Brain microvascular endothelial cell (primary cell): ENCODE results near the gene RPA1.
A peak's percentile ranks its signal among the peaks of the same experiment; 100 is the strongest.

Experiments
- DNase-seq: peaks from one replicate; pipeline ENCODE4 v3.0.0-alpha.2; 2020
- H3K27ac ChIP-seq: fragments of 250-450 bp; sonication (Bioruptor Pico); 2 replicates; pipeline ENCODE4 v1.5.1; 2020; ENCODE audit warnings: mild to moderate bottlenecking, moderate library complexity
- H3K27me3 ChIP-seq: fragments of 250-450 bp; sonication (Bioruptor Pico); replicated peaks from 2 replicates; pipeline ENCODE4 v1.5.1; 2020; ENCODE audit warnings: mild to moderate bottlenecking
- H3K36me3 ChIP-seq: fragments of 250-450 bp; sonication (Bioruptor Pico); replicated peaks from 2 replicates; pipeline ENCODE4 v1.5.1; 2020; ENCODE audit warnings: mild to moderate bottlenecking
- H3K4me3 ChIP-seq: 2 replicates; pipeline ENCODE4 v1.5.1; 2011; ENCODE audit warnings: low read depth, mild to moderate bottlenecking, control low read depth, low read length, moderate library complexity
- in situ Hi-C: cut with HindIII; loops from 2 replicates; pipeline ENCODE4 v1.10.0; 2017; ENCODE audit warnings: low sequenced_read_pairs, low pct_ligation_motif_present
- TF ChIP-seq, protein P1 (sequence below): IDR thresholded peaks from 2 replicates; pipeline ENCODE4 v1.5.1; 2011; ENCODE audit warnings: low read depth, mild to moderate bottlenecking, moderate library complexity, low read length, control low read depth, inconsistent platforms; ENCODE audit errors: missing control alignments

The RPA1 gene

DNA sequence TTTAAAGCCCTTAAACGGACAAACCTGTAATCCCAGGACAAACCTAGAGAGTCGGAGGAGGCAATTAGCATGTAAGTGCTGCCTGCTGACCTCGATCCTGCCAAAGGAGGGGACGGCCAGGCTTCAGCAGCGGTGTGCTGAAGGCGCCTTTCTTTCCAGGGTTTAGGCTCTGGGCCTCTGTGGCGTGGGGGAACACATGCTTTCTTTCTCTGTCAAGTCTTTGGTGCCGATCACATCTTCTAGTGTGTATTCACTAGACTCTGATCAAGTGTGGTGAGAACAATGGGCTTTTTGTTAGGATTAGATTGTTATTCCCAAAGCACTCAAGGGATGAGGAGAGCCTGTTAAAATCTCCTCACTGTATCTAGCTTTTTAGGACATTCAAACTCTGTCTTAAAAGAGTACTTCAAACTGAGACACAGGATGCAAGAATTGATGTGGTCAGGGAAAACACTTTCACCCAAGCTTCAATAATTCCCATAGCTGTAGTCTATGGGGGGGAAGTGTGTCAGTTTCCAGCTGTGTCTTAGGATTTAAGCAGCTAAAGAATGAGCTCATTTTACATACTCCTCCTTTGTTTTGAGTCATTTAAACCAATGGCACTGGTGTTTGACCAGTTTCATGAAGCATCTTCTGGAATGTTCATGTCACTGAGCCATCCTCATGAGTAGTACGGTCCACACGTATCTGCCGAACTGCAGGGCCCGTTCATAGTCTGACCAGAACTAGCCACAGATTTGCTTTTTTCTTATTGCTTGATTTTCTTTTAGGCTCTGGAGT lies 51.2 kb downstream of the RPA1 start:
- TF ChIP-seq, protein P1, sequence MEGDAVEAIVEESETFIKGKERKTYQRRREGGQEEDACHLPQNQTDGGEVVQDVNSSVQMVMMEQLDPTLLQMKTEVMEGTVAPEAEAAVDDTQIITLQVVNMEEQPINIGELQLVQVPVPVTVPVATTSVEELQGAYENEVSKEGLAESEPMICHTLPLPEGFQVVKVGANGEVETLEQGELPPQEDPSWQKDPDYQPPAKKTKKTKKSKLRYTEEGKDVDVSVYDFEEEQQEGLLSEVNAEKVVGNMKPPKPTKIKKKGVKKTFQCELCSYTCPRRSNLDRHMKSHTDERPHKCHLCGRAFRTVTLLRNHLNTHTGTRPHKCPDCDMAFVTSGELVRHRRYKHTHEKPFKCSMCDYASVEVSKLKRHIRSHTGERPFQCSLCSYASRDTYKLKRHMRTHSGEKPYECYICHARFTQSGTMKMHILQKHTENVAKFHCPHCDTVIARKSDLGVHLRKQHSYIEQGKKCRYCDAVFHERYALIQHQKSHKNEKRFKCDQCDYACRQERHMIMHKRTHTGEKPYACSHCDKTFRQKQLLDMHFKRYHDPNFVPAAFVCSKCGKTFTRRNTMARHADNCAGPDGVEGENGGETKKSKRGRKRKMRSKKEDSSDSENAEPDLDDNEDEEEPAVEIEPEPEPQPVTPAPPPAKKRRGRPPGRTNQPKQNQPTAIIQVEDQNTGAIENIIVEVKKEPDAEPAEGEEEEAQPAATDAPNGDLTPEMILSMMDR = no peak
- in situ Hi-C loops = no loop called here
- peaks cover 45% of the 10 kb centered on the region for H3K36me3 ChIP-seq
- DNase-seq = no peak
- H3K27ac ChIP-seq = no peak overlapping the region
- no peaks in the 10 kb centered on the region for H3K27me3 ChIP-seq
- no peak overlapping the region for H3K4me3 ChIP-seq

DNA sequence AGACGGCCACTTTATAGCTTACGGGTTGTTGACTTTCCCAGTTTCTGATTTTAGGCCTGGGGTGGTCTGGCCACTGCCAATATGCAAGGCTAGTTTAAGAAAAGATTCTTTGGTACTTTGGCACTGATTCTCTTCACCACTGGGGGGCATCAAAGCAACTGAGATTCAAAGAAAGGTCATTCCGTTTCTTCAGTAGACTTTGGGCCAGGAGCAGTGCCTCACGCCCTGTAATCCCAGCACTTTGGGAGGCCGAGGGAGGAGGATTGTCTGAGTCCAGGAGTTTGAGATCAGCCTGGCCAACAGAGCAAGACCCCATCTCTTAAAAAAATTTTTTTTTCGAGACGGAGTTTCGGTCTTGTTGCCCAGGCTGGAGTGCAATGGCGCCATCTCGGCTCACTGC lies 53.0 kb downstream of the RPA1 start:
- peak; percentile 51 for DNase-seq
- Histone ChIP-seq H3K4me3 (no peak overlapping the region), H3K27me3 (no peaks in the 10 kb centered on the region), H3K27ac (no peak overlapping the region), H3K36me3 (peaks cover 50% of the 10 kb centered on the region)
- in situ Hi-C loops = no loop called here
- TF ChIP-seq, protein P1 = peak; percentile 71

DNA sequence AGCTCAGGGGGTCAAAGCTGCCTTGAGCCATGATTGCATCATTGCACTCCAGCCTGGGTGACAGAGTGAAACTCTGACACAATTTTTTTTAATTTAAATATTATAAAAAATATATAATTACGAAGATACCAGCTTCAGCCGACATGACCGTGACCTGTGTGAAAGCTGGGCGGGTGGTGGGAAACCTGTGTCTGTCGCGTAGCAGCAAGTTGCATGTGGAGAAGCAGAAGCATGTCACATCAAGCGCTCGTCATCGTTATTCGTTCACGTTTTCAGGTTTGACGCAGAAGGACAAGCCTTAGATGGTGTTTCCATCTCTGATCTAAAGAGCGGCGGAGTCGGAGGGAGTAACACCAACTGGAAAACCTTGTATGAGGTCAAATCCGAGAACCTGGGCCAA lies 53.7 kb downstream of the RPA1 start:
- no peak for DNase-seq
- Histone ChIP-seq H3K27me3 (no peaks in the 10 kb centered on the region), H3K27ac (no peak overlapping the region), H3K36me3 (peaks cover 53% of the 10 kb centered on the region), H3K4me3 (no peak overlapping the region)
- in situ Hi-C loops = no loop called here
- TF ChIP-seq, protein P1 = no peak

DNA sequence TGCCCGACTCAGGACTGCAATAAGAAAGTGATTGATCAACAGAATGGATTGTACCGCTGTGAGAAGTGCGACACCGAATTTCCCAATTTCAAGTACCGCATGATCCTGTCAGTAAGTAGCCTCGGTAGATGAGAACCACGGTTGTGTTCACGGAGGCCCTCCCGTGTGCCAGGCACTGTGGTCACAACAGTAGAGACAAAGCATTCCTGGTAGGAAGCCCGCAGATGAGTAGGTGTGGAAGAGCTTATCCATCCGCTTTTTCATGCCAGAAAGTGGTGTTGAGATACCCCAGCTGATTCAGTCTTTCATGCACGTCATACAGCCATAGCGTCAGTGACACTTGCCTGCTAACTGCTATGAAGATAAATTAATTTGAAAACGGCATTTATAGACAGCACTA lies 58.9 kb downstream of the RPA1 start:
- TF ChIP-seq, protein P1 = no peak
- no peak overlapping the region for H3K27ac ChIP-seq

DNA sequence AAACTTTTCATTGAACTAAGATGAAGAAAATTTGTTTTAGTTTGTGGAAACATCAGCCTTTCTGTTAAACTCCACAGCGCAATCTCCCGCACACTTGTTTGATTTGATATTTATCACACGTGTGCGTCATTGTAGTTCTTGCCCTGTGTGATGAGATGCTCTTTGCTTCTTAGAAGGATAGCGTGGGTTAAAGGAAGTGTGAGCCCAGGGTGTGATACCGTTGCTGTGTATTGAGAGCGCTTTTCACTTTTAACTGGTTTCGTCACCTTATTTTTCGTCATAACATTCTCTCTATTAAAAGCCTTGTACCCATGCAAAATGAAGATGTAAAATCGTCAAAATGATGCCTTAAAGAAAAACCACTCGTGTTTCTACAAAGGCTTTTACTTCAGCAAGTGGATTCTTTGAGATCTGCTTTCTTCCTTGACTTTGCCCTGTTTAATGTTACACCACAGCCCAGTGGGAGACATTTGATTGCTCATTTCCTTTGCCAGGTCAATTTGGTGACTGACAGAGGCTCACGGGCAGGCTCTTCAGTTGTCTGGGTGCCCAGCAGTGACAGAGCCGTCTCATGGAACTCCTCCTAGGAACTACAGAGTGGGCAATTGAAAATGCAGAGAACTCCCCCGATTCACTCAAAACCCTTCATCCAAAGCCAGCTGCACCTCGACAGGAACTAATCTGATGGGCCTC lies 61.1 kb downstream of the RPA1 start:
- in situ Hi-C loops = no loop called here

More for the DNA sequence above, 58.9 kb downstream of the RPA1 start:
- Histone ChIP-seq H3K36me3 (peaks cover 41% of the 10 kb centered on the region), H3K4me3 (no peak overlapping the region), H3K27me3 (no peaks in the 10 kb centered on the region)
- in situ Hi-C loops = no loop called here
- no peak for DNase-seq

More for the DNA sequence above, 61.1 kb downstream of the RPA1 start:
- H3K27ac ChIP-seq = no peak overlapping the region
- DNase-seq = no peak
- no peak overlapping the region for H3K4me3 ChIP-seq
- H3K36me3 ChIP-seq = peaks cover 29% of the 10 kb centered on the region
- TF ChIP-seq, protein P1 = no peak
- no peaks in the 10 kb centered on the region for H3K27me3 ChIP-seq
